K562 (cell line): Measurements from ENCODE around the gene TAF8. TPM values are rescaled to one million over a fixed set of nuclear protein-coding genes. Genes with fewer than 3 reads are reported as not detected.

Experiments used
- BCOR ChIP-seq: fragments of 450-650 bp; IDR thresholded peaks from 2 replicates; pipeline ENCODE4 v1.6.1; 2016
- FOXJ2 ChIP-seq: fragments of 200-800 bp; sonication (Bioruptor generic); IDR thresholded peaks from 2 replicates; pipeline ENCODE4 v1.6.1; 2016; ENCODE audit warnings: missing genetic modification characterization, missing compliant biosample characterization
- RBM25 ChIP-seq: fragments of 200-400 bp; formaldehyde crosslinking; IDR thresholded peaks from 2 replicates; pipeline ENCODE4 v1.6.1; 2018; ENCODE audit warnings: low read length, low read depth, moderate library complexity; ENCODE audit not compliant: severe bottlenecking
- SRSF9 ChIP-seq: fragments of 200-400 bp; formaldehyde crosslinking; IDR thresholded peaks from 2 replicates; pipeline ENCODE4 v1.6.1; 2017; ENCODE audit warnings: low read depth, low read length, borderline replicate concordance
- polyA plus RNA-seq, 8 experiments: library from polyadenylated mRNA; depleted of rRNA in 4 of 8; stranded (reverse) in 5 of 8; unstranded in 3 of 8; fragments of >200 nt; fragmentation: Nextera tagmentation in 2 of 8; fragmentation: Illumina TruSeq in 1 of 8; extraction: Ambion mirVana in 2 of 8; extraction: Trizol in 1 of 8; gene quantifications; 2 replicates each; pipeline versions ENCODE4 v1.2.1 to v1.2.3, GENCODE V29; 2011 to 2014; ENCODE audit warnings: inconsistent platforms in 1 of 8, missing spikeins in 1 of 8
- total RNA-seq, 7 experiments: library from RNA; depleted of rRNA in 6 of 7; stranded (reverse); fragments of >200 nt in 6 of 7; fragmentation: Illumina TruSeq in 2 of 7; extraction: Trizol in 2 of 7; gene quantifications; 2 replicates each; pipeline versions ENCODE4 v1.2.1 to v1.2.3, GENCODE V29; 2011 to 2021; ENCODE audit warnings: low replicate concordance in 1 of 7
- TF ChIP-seq, protein P1 (sequence below), 2 experiments: fragments of 450-650 bp in 1 of 2; sonication (generic) in 1 of 2; formaldehyde crosslinking in 1 of 2; IDR thresholded peaks; 2 replicates each; pipeline versions ENCODE4 v1.7.1 to v1.9.0; 2016 to 2022; ENCODE audit warnings: inconsistent platforms in 1 of 2, mild to moderate bottlenecking in 1 of 2, missing genetic modification reagents in 1 of 2
- TF ChIP-seq, protein P2 (sequence below): fragments of 450-650 bp; formaldehyde crosslinking; IDR thresholded peaks from 2 replicates; pipeline ENCODE4 v1.4.0; 2020; ENCODE audit warnings: mild to moderate bottlenecking, mixed read lengths
- TF ChIP-seq, protein P3 (sequence below): IDR thresholded peaks from 2 replicates; pipeline ENCODE4 v1.6.1; 2011; ENCODE audit not compliant: insufficient read length; ENCODE audit errors: extremely low read depth

Gene TAF8
- total and polyA plus RNA-seq, 9 of the 15 experiments (the other 6 are each of a cell fraction or from before 2014, with no cell fraction given), result 29.4 to 84.0 (median 52.6) TPM

GRCh38 chr6:42108071-42108470 is 57.7 kb downstream of the TAF8 start (continued):
- TF ChIP-seq, protein P1, sequence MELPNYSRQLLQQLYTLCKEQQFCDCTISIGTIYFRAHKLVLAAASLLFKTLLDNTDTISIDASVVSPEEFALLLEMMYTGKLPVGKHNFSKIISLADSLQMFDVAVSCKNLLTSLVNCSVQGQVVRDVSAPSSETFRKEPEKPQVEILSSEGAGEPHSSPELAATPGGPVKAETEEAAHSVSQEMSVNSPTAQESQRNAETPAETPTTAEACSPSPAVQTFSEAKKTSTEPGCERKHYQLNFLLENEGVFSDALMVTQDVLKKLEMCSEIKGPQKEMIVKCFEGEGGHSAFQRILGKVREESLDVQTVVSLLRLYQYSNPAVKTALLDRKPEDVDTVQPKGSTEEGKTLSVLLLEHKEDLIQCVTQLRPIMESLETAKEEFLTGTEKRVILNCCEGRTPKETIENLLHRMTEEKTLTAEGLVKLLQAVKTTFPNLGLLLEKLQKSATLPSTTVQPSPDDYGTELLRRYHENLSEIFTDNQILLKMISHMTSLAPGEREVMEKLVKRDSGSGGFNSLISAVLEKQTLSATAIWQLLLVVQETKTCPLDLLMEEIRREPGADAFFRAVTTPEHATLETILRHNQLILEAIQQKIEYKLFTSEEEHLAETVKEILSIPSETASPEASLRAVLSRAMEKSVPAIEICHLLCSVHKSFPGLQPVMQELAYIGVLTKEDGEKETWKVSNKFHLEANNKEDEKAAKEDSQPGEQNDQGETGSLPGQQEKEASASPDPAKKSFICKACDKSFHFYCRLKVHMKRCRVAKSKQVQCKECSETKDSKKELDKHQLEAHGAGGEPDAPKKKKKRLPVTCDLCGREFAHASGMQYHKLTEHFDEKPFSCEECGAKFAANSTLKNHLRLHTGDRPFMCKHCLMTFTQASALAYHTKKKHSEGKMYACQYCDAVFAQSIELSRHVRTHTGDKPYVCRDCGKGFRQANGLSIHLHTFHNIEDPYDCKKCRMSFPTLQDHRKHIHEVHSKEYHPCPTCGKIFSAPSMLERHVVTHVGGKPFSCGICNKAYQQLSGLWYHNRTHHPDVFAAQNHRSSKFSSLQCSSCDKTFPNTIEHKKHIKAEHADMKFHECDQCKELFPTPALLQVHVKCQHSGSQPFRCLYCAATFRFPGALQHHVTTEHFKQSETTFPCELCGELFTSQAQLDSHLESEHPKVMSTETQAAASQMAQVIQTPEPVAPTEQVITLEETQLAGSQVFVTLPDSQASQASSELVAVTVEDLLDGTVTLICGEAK (IDR thresholded peaks at IDR 0.05), result no peak
- TF ChIP-seq, protein P1 (CRISPR knock-in tag; IDR thresholded peaks at IDR 0.05), result no peak
- TF ChIP-seq FOXJ2 (no peak), SRSF9 (no peak), BCOR (0 out of 2 replicates have a peak, but pooled peaks have one; percentile 20), RBM25 (peak; percentile 67)
- TF ChIP-seq, protein P2, sequence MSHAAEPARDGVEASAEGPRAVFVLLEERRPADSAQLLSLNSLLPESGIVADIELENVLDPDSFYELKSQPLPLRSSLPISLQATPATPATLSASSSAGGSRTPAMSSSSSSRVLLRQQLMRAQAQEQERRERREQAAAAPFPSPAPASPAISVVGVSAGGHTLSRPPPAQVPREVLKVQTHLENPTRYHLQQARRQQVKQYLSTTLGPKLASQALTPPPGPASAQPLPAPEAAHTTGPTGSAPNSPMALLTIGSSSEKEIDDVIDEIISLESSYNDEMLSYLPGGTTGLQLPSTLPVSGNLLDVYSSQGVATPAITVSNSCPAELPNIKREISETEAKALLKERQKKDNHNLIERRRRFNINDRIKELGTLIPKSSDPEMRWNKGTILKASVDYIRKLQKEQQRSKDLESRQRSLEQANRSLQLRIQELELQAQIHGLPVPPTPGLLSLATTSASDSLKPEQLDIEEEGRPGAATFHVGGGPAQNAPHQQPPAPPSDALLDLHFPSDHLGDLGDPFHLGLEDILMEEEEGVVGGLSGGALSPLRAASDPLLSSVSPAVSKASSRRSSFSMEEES (CRISPR knock-in tag), result no peak
- TF ChIP-seq, protein P3, sequence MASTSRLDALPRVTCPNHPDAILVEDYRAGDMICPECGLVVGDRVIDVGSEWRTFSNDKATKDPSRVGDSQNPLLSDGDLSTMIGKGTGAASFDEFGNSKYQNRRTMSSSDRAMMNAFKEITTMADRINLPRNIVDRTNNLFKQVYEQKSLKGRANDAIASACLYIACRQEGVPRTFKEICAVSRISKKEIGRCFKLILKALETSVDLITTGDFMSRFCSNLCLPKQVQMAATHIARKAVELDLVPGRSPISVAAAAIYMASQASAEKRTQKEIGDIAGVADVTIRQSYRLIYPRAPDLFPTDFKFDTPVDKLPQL, result no peak
